GM18868 (cell line): Measurements from ENCODE around the gene KLHL17.
"Not testable (repeated sequence)": the region's sequence is repeated elsewhere in the genome, so short reads cannot be mapped to it uniquely, and the experiment has no call there.

Source experiments
- ATAC-seq: cut with Tn5 transposase; IDR thresholded peaks from one replicate; pipeline ENCODE4 v1.9.1; 2021; ENCODE audit warnings: mild to moderate bottlenecking, moderate library complexity; ENCODE audit not compliant: unreplicated experiment

KLHL17 gene

DNA sequence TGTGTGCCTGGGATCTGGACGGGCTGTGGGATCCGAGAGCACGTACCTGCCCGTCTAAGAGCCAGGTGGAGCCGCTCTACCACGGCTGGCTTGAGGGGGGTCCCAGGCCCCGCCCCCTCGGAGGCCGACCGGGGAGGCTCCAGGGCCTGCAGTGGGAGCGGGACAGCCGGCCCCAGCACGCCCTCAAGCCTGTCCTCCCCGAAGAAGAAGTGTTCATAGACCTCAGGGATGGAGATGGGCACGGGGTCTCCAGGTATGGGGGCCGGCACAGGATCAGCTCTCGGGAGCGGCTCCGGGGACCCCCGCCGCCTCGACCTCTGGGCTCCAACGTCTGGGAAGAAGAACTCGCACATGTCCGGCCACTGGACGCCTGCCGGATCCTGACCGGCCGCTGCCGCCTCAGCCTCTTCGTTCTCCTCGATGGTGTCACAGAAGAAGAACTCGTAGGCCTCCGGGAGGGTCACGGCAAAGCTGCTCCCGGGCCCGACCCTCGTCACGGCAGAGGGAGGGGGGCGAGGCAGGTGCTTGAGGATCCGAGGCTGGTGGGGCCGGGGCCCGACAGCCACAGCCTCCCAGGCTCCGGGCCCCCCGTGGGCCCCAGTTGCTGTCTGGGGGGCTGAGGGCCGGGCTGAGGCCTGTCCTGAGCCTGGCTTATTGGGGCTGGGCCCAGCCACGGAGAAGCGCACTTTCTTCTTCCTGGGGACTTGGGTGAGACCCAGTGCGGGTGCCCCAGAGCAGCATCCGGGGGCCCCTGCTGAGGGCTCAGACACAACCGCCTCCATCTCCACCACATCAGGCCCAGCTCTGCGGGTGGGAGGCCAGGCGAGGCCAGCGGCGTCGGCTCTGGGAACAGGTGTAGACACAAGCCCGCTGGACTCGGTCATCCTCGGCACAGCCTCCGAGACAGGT is 18.7 kb downstream of the KLHL17 start:
- no peak for ATAC-seq

DNA sequence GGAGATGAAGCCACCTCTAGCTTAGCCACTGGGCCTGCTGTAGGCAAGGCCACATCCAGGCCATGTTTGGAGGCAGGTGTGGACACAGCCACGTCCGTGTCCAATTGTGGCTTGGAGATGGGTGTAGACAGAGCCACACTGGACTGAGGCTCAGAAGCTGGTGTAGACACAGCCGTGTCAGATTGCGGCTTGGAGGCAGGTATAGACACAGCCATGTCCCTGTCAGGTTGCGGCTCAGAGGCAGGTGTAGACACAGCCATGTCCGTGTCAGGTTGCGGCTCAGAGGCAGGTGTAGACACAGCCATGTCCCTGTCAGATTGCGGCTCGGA is 19.3 kb downstream of the KLHL17 start:
- no peak for ATAC-seq

DNA sequence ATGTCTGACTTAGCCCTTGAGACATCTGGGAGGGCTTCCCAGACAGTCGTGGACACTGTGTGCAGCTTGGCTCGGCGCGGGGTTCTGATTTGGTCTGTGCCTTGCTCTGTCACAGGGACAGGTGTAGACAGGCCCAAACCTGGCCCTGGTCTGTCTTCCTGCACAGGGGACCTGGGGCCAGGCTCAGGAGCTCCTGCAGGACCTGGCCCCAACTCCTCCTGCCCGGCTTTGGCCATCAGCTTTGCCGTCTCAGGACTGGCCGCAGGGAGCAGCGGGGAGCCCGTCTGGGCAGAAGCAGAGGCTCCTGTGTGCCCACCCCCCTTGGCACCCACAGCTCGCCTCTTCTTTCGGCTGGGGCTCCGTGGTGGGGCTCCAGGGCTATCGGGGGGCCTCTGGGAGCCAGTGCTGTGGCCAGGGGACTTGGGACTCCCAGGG is 19.8 kb downstream of the KLHL17 start:
- ATAC-seq = no peak

DNA sequence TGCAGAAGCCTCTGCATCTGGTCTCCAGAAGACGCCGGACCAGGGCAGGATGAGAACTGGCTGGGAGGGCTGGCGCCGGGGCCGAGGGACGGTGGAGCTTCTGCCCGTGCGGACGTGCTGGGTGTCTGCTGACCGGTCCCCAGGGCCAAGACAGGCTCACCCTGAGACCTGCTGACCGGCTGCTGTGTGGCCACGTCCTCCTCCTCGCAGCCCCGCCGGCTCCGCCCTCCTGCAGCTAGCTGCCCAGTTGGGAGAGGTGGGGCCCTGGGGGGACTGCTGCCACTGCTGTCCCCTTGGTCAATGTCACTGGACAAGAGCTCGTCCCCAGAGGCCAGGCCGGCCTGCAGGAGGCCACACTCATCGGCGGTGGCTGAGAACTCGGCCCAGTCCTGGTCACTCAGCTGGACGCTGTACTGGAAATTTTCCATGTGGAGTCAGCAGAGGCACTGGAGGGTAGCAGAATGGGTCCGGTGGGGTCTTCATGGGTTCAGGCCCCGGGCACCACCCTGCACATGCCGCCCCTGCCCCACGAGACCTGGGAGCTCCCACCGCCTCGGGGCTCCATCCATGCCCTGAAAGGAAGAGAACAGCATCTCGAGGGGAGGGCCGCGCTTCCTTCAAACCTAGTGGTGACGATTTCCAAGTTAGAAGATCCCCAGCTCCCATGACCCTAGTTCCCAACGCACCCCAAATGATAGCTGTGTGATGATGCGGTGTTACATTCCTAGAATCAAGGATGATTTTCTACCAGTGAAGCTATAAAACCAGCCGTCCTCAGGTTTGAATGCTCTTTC is 20.4 kb downstream of the KLHL17 start:
- ATAC-seq = no peak

GRCh38 chr1:981491-981954 is 21.1 kb downstream of the KLHL17 start:
- no peak for ATAC-seq

DNA sequence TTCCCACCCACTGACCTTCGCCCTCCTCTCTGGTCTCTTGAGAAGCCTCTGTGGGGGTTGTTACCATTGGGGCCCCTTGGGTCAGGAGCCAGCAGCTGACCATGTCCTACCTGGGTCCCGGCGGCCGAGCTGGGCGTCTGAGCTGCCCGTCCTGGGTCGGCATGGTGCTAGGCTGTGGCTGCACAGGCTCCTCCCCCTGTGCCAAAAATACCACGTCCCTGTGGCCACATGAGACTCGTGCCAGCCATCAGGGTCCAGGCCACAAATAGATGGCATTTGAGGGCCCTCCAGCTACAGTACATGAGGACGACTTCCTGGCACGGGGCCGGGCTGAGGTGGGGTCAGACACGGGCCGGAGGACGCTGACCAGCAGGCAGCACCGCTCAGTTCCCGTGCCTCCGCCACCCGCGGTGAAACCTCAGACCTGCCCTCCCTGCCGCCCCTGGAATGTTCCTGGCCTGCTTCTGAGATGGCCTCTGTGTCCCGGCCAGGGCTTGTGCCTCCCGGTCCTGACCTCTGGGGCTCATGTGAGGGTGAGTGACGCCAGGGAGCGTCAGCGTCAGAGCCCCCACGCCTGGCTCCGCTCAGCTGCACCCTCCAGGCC is 21.7 kb downstream of the KLHL17 start, which contains the start of gene PERM1:
Gene PERM1 (minus strand): TSS at position 139 of the 604 bp plus-strand sequence. CDS start 1,064 bp downstream, outside the sequence.
- ATAC-seq = no peak

GRCh38 chr1:982765-983436 is 22.5 kb downstream of the KLHL17 start:
- no peak for ATAC-seq

DNA sequence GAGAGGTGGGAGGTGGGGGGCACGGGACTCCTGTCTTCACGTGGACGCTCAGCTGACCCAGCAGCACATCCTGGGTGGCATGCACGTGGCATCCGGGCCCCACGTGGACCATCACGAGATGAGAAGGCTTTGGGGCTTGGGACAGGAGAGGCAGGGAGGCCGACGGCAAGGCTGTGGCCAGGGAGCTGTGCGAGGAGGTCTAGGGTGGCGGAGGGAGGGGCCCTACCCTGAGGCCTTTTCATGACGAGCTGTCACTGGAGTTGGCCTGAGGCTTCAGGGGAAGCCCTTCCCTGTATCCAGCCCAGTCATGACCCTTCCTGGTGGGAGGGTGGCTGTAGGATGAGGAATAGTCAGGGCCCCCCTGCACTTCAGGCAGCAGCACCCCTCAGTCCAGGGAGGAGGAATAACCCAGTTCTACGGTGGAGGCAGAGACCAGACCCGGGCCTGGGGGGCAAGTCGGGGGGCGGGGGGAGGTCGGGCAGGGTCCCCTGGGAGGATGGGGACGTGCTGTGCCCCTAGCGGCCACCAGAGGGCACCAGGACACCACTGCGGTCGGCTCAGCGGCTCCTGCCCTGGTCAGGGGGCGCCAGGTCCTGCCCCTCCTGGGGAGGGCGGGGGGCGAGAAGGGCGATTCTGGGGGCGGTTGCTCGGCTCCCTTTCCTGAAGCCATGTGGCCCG is 23.6 kb downstream of the KLHL17 start:
- ATAC-seq = no peak

GRCh38 chr1:984476-984814 is 24.1 kb downstream of the KLHL17 start:
- ATAC-seq = no peak

DNA sequence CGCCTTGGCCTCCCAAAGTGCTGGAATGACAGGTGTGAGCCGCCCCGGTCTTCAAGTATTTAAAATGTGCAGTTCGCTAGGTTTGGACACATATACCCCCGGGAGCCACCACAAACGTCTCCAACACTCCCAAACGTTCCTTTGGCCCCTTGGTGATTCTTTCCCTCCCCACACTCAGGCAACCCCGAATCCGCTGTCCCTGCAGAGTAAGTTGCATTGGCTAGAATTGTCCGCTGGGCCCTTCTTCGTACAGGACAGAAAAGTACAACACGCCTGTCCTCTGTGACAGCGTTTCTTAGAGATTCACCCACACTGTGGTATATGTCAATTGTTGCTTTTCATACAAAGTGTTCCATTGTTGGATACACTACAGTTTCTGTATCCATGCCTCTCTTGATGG is 24.7 kb downstream of the KLHL17 start:
- no peak for ATAC-seq

- not testable (repeated sequence) for ATAC-seq
Measured at GRCh38 chr1:988061-988460, 27.7 kb downstream of the KLHL17 start.

- not testable (repeated sequence) for ATAC-seq
Measured at GRCh38 chr1:991275-991674, 30.9 kb downstream of the KLHL17 start.

- ATAC-seq = no peak
Measured at GRCh38 chr1:991895-992294, 31.5 kb downstream of the KLHL17 start.

GRCh38 chr1:992362-992761 is 32.0 kb downstream of the KLHL17 start:
- ATAC-seq = no peak

DNA sequence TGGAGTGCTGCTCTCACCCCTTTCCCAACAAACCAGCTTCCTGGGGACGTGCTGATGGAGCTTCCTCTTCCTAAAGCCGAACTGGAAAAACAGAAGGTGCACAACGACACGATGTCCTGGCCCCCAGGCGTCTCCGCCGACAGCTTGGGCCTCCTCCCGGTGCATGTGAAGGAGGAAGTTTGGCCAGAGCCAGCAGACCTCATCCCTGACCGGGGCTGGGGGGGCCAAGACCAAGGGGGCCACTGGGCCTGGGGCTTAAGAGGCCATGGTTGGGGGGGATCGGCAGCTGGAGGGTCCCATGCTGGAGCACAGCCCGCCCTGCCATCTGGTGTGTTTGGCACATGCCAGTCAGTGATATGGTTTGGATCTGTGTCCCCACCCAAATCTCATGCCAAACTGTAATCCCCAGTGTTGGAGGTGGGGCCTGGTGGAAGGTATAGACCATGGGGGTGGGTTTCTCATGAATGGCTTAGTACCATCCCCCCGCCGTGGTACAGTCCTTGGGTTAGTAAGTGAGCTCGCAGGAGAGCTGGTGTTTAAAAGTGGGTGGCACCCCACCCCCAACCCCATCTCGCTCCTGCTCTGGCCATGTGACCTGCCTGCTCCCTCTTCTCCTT is 33.1 kb downstream of the KLHL17 start:
- no peak for ATAC-seq

GRCh38 chr1:994546-994945 is 34.2 kb downstream of the KLHL17 start:
- ATAC-seq = not testable (repeated sequence)

DNA sequence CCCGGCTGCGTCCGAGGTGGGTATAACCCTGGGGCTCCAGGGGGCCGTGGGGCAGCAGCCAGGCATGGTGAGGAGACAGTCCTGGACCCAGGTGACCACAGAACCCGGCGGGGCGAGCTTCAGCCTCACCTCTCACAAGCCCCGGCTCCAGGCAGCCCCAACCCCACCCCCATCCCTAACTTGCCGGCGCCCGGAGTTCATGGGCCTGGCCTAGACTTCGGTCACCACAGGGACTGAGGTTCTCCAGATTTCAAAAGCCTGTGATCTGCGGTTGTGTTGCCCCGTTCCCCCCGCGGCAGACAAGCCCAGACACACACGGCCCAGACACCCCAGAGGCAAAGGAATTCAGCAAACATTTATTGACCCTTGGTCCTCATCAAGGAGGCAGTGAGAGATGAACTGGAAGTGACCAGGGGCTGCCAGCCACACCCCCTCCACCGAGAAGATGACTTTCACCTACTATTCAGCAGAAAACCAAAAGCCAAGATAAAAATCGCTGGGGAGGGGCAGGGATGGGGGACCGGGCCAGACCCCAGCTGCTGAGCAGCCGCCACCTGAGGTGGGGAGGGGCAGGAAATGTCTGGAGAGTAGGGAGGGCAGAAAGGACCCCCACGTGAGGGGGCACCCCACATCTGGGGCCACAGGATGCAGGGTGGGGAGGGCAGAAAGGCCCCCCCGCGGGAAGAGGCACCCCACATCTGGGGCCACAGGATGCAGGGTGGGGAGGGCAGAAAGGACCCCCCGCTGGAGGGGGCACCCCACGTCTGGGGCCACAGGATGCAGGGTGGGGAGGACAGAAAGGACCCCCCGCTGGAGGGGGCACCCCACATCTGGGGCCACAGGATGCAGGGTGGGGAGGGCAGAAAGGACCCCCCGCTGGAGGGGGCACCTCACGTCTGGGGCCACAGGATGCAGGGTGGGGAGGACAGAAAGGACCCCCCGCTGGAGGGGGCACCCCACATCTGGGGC is 35.6 kb downstream of the KLHL17 start:
- no peak for ATAC-seq

DNA sequence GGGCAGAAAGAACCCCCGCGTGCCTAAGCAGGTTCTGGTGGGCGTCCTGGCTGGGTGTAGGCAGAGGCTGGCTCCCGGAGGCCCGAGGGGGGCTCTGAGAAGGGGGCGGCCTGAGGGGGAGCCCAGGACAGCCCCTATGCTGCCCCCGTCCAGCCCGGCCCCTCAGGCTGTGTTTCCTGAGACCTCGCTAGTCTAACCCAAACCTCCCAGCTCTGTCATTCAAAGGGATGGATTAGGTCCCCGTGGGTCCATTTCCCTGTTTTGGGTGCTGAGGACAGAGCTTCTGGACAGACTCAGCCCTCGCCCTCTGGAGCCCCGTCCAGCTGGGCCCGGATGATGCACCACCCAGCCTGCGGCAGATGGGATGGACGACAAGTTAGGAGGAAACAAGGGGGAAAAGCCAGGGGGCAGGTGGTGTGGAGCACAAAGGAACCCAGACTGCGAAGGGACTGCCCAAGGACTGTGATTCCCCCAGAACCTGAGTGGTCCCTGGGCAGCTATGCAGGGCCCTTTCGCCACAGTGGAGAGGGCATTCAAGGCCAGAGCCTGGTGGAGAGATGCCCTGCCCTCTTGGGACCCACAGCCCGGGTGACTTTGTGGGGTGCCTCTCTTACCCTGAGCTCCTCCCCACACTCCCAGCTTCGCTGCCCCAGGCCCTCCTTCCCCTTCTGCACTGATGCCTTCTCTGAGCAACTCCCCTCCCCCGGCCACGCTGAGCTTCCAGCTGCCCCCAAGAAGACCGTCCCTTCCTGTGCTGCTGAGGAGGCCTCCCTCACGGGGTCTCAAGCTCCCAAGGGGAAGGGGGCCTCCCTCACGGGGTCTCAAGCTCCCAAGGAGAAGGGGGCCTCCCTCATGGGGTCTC is 36.7 kb downstream of the KLHL17 start:
- no peak for ATAC-seq
